Activated naive CD4-positive, alpha-beta T cell (primary cell): Measurements from ENCODE around the gene SPECC1.
A peak's percentile ranks its signal among the peaks of the same experiment; 100 is the strongest.
"Not testable (repeated sequence)": the region's sequence is repeated elsewhere in the genome, so short reads cannot be mapped to it uniquely, and the experiment has no call there.

ENCODE experiments used
- DNase-seq, 4 experiments: peaks; one replicate each; lab custom pipeline; 2025; lab: John Stamatoyannopoulos, UW

SPECC1 gene

GRCh38 chr17:20174588-20175265 is 165.6 kb downstream of the SPECC1 start:
- no peak for DNase-seq

GRCh38 chr17:20179041-20179440 is 169.9 kb downstream of the SPECC1 start:
- no peak for DNase-seq

- no peak for DNase-seq
Observed at GRCh38 chr17:20180661-20181060, 171.5 kb downstream of the SPECC1 start.

GRCh38 chr17:20184181-20184580 is 175.0 kb downstream of the SPECC1 start:
- DNase-seq, result no peak

- DNase-seq, result no peak
Observed at GRCh38 chr17:20184977-20185619, 175.9 kb downstream of the SPECC1 start.

- DNase-seq, result no peak
Observed at GRCh38 chr17:20187049-20187448, 177.9 kb downstream of the SPECC1 start.

GRCh38 chr17:20189302-20189701 is 180.1 kb downstream of the SPECC1 start:
- no peak for DNase-seq

- DNase-seq, result no peak
Observed at GRCh38 chr17:20189979-20190378, 180.8 kb downstream of the SPECC1 start.

- DNase-seq, result no peak
Observed at GRCh38 chr17:20190605-20191004, 181.4 kb downstream of the SPECC1 start.

GRCh38 chr17:20191056-20191455 is 181.9 kb downstream of the SPECC1 start:
- no peak for DNase-seq

- not testable (repeated sequence) for DNase-seq
Observed at GRCh38 chr17:20196286-20196685, 187.1 kb downstream of the SPECC1 start.

- DNase-seq, result no peak
Observed at GRCh38 chr17:20197272-20197926, 188.2 kb downstream of the SPECC1 start.

GRCh38 chr17:20200016-20200795 is 191.0 kb downstream of the SPECC1 start:
- DNase-seq, result no peak

GRCh38 chr17:20200865-20201458 is 191.8 kb downstream of the SPECC1 start:
- no peak for DNase-seq

- DNase-seq, result no peak
Observed at GRCh38 chr17:20202141-20202621, 193.0 kb downstream of the SPECC1 start.

- no peak for DNase-seq
Observed at GRCh38 chr17:20203018-20203417, 193.9 kb downstream of the SPECC1 start.

GRCh38 chr17:20203761-20204263 is 194.7 kb downstream of the SPECC1 start:
- no peak for DNase-seq

- DNase-seq, result no peak
Observed at GRCh38 chr17:20205609-20206008, 196.4 kb downstream of the SPECC1 start.

- peak in 1 of 4 experiments; percentile 27 for DNase-seq
Observed at GRCh38 chr17:20206068-20206467, 196.9 kb downstream of the SPECC1 start.

GRCh38 chr17:20206591-20206990 is 197.4 kb downstream of the SPECC1 start:
- no peak for DNase-seq

GRCh38 chr17:20207262-20207985 is 198.3 kb downstream of the SPECC1 start:
- no peak for DNase-seq
